Activated CD4-positive, alpha-beta T cell treated with anti-CD3 and anti-CD28 coated beads for 24 hours (primary cell): Measurements from ENCODE around the gene RP2.

Experiments used
- DNase-seq, 2 donors: peaks; one replicate each; pipeline ENCODE4 v3.0.0-alpha.2; 2020; ENCODE audit warnings: low read depth in 2 of 2

The RP2 gene

GRCh38 chrX:46841346-46841745, 4.5 kb downstream of the RP2 start:
- DNase-seq, result no peak

- DNase-seq, result no peak
Observed at GRCh38 chrX:46844913-46845312, 8.1 kb downstream of the RP2 start.

- no peak for DNase-seq
Observed at GRCh38 chrX:46849933-46850332, 13.1 kb downstream of the RP2 start.

- no peak for DNase-seq
Observed at GRCh38 chrX:46850771-46851170, 13.9 kb downstream of the RP2 start.

GRCh38 chrX:46856483-46856882, 19.6 kb downstream of the RP2 start:
- no peak for DNase-seq

GRCh38 chrX:46860557-46860956, 23.7 kb downstream of the RP2 start:
- no peak for DNase-seq

- no peak for DNase-seq
Observed at GRCh38 chrX:46863072-46863471, 26.2 kb downstream of the RP2 start.

GRCh38 chrX:46864606-46865005, 27.8 kb downstream of the RP2 start:
- DNase-seq, result no peak

GRCh38 chrX:46865281-46865680, 28.4 kb downstream of the RP2 start:
- DNase-seq, result no peak

- DNase-seq, result no peak
Observed at GRCh38 chrX:46866726-46867125, 29.9 kb downstream of the RP2 start.

- DNase-seq, result no peak
Observed at GRCh38 chrX:46873746-46874145, 36.9 kb downstream of the RP2 start.

GRCh38 chrX:46876901-46877300, 40.1 kb downstream of the RP2 start:
- no peak for DNase-seq

GRCh38 chrX:46882266-46882665, 45.4 kb downstream of the RP2 start:
- no peak for DNase-seq

GRCh38 chrX:46884799-46885198, 48.0 kb downstream of the RP2 start:
- DNase-seq, result no peak

GRCh38 chrX:46898207-46898606, 61.4 kb downstream of the RP2 start:
- DNase-seq, result no peak

GRCh38 chrX:46903458-46904242, 66.8 kb downstream of the RP2 start:
- peak in 1 of 2 donors; percentile 33 for DNase-seq

- no peak for DNase-seq
Observed at GRCh38 chrX:46904626-46905025, 67.8 kb downstream of the RP2 start.

- DNase-seq, result no peak
Observed at GRCh38 chrX:46910415-46910814, 73.6 kb downstream of the RP2 start.

GRCh38 chrX:46912098-46912602, 75.3 kb downstream of the RP2 start, which contains the start of gene JADE3:
TSS of gene JADE3 (plus strand) at chrX:46912421. CDS start at chrX:46984895, 72,474 bp downstream.
- peak in 1 of 2 donors; percentile 4 for DNase-seq

- DNase-seq, result no peak
Observed at GRCh38 chrX:46912603-46913491, 76.0 kb downstream of the RP2 start.

- DNase-seq, result no peak
Observed at GRCh38 chrX:46913667-46914066, 76.8 kb downstream of the RP2 start.

- no peak for DNase-seq
Observed at GRCh38 chrX:46916273-46916672, 79.4 kb downstream of the RP2 start.

GRCh38 chrX:46917622-46918021, 80.8 kb downstream of the RP2 start:
- no peak for DNase-seq
